Brain microvascular endothelial cell (primary cell): ENCODE results near the gene P2RX5.

Source experiments
- DNase-seq: peaks from one replicate; pipeline ENCODE4 v3.0.0-alpha.2; 2020
- H3K27ac ChIP-seq: fragments of 250-450 bp; sonication (Bioruptor Pico); 2 replicates; pipeline ENCODE4 v1.5.1; 2020; ENCODE audit warnings: mild to moderate bottlenecking, moderate library complexity
- H3K27me3 ChIP-seq: fragments of 250-450 bp; sonication (Bioruptor Pico); replicated peaks from 2 replicates; pipeline ENCODE4 v1.5.1; 2020; ENCODE audit warnings: mild to moderate bottlenecking
- H3K36me3 ChIP-seq: fragments of 250-450 bp; sonication (Bioruptor Pico); replicated peaks from 2 replicates; pipeline ENCODE4 v1.5.1; 2020; ENCODE audit warnings: mild to moderate bottlenecking
- H3K4me3 ChIP-seq: 2 replicates; pipeline ENCODE4 v1.5.1; 2011; ENCODE audit warnings: low read depth, mild to moderate bottlenecking, control low read depth, low read length, moderate library complexity
- CTCF ChIP-seq: IDR thresholded peaks from 2 replicates; pipeline ENCODE4 v1.5.1; 2011; ENCODE audit warnings: low read depth, mild to moderate bottlenecking, moderate library complexity, low read length, control low read depth, inconsistent platforms; ENCODE audit errors: missing control alignments
- in situ Hi-C: cut with HindIII; loops from 2 replicates; pipeline ENCODE4 v1.10.0; 2017; ENCODE audit warnings: low sequenced_read_pairs, low pct_ligation_motif_present

P2RX5 gene

GRCh38 chr17:3682033-3682432 lies 13.9 kb downstream of the P2RX5 start:
- no peak overlapping the region for H3K27ac ChIP-seq
- no peak overlapping the region for H3K4me3 ChIP-seq
- H3K36me3 ChIP-seq, result no peaks in the 10 kb centered on the region
- in situ Hi-C loops, result no loop called here
- DNase-seq, result no peak
- no peaks in the 10 kb centered on the region for H3K27me3 ChIP-seq
- no peak for TF ChIP-seq CTCF

- TF ChIP-seq CTCF, result no peak
- Histone ChIP-seq H3K27me3 (no peaks in the 10 kb centered on the region), H3K27ac (no peak overlapping the region), H3K4me3 (no peak overlapping the region), H3K36me3 (no peaks in the 10 kb centered on the region)
- in situ Hi-C loops, result no loop called here
- DNase-seq, result no peak
These were observed 14.4 kb downstream of the P2RX5 start for GRCh38 chr17:3681565-3681964.

- Histone ChIP-seq H3K27ac (no peak overlapping the region), H3K27me3 (no peaks in the 10 kb centered on the region), H3K36me3 (no peaks in the 10 kb centered on the region), H3K4me3 (no peak overlapping the region)
- in situ Hi-C loops, result no loop called here
- DNase-seq, result no peak
- TF ChIP-seq CTCF, result no peak
These were observed 14.9 kb downstream of the P2RX5 start for GRCh38 chr17:3681057-3681456.

GRCh38 chr17:3679531-3680126 lies 16.3 kb downstream of the P2RX5 start:
- H3K27ac ChIP-seq, result no peak overlapping the region
- DNase-seq, result no peak
- in situ Hi-C loops, result no loop called here
- no peak overlapping the region for H3K4me3 ChIP-seq
- H3K27me3 ChIP-seq, result no peaks in the 10 kb centered on the region
- H3K36me3 ChIP-seq, result no peaks in the 10 kb centered on the region
- TF ChIP-seq CTCF, result no peak

GRCh38 chr17:3678821-3679530 lies 17.0 kb downstream of the P2RX5 start:
- Histone ChIP-seq H3K27ac (no peak overlapping the region), H3K27me3 (no peaks in the 10 kb centered on the region), H3K36me3 (no peaks in the 10 kb centered on the region), H3K4me3 (no peak overlapping the region)
- TF ChIP-seq CTCF, result no peak
- in situ Hi-C loops, result no loop called here
- no peak for DNase-seq
